Brain microvascular endothelial cell (primary cell): Measurements from ENCODE around the gene RPS21.
A peak's percentile ranks its signal among the peaks of the same experiment; 100 is the strongest.

Experiments used
- DNase-seq: peaks from one replicate; pipeline ENCODE4 v3.0.0-alpha.2; 2020
- H3K27ac ChIP-seq: fragments of 250-450 bp; sonication (Bioruptor Pico); 2 replicates; pipeline ENCODE4 v1.5.1; 2020; ENCODE audit warnings: mild to moderate bottlenecking, moderate library complexity
- H3K27me3 ChIP-seq: fragments of 250-450 bp; sonication (Bioruptor Pico); replicated peaks from 2 replicates; pipeline ENCODE4 v1.5.1; 2020; ENCODE audit warnings: mild to moderate bottlenecking
- H3K36me3 ChIP-seq: fragments of 250-450 bp; sonication (Bioruptor Pico); replicated peaks from 2 replicates; pipeline ENCODE4 v1.5.1; 2020; ENCODE audit warnings: mild to moderate bottlenecking
- H3K4me3 ChIP-seq: 2 replicates; pipeline ENCODE4 v1.5.1; 2011; ENCODE audit warnings: low read depth, mild to moderate bottlenecking, control low read depth, low read length, moderate library complexity
- CTCF ChIP-seq: IDR thresholded peaks from 2 replicates; pipeline ENCODE4 v1.5.1; 2011; ENCODE audit warnings: low read depth, mild to moderate bottlenecking, moderate library complexity, low read length, control low read depth, inconsistent platforms; ENCODE audit errors: missing control alignments
- in situ Hi-C: cut with HindIII; loops from 2 replicates; pipeline ENCODE4 v1.10.0; 2017; ENCODE audit warnings: low sequenced_read_pairs, low pct_ligation_motif_present

The RPS21 gene

DNA sequence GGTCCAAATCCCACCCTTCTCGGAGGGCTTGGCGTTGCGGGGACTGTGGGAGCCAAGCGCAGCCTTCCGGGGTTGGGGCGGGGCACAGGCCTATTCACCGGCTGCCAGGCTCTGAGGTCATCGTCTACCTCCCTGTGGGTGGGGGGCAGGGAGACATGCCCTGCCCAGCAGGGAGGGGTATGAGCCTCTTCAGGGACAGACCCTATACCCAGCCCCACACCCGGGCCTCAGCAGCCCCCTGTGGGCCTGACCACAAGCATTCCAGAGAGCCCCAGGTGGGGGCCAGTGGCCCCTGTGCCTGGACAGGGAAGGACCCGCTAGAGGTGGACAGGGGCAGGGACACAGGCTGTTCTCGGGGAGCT, 31.4 kb upstream of the RPS21 start:
- Histone ChIP-seq H3K27ac (peak overlapping the region; percentile 75), H3K27me3 (no peaks in the 10 kb centered on the region), H3K4me3 (no peak overlapping the region), H3K36me3 (peaks cover 22% of the 10 kb centered on the region)
- in situ Hi-C loops, result no loop called here
- no peak for TF ChIP-seq CTCF
- DNase-seq, result no peak

DNA sequence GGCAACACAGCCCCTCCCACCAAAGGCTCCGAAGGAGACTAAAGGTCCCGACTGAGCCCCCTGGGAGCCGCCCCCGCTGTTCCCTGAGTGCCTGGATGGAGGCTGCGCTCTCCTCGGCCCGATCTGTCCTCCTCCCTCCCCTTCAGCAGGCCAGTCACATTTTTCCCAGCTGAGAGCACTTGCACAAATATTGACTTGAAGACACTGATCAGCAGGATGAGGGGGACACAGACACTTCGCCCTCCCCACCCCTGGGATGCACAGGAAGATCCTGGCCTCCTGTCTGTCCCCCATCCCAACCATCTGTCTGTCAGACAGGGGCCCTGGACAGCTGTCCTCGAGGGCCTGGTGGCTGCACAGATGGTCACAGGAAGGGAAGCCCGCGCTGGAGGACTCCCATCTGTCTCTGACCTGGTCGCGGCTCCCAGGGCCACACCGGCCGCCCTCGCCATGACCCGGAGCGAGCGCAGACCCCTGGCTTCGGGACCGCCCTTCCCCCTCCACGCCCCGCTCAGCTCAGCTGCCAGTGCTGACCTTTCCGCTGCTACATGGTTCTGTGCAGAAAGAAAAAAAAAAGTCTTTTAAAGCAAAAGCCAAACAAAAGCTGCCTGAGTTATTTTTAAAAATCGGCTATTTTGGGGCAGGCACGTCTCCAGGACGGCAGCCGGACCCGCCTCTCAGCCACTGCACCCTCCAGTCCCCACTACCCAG, 30.9 kb upstream of the RPS21 start:
- TF ChIP-seq CTCF, result no peak
- in situ Hi-C loops, result no loop called here
- peak; percentile 55 for DNase-seq
- H3K4me3 ChIP-seq, result no peak overlapping the region
- H3K27ac ChIP-seq, result peak overlapping the region; percentile 75
- H3K36me3 ChIP-seq, result peaks cover 16% of the 10 kb centered on the region
- no peaks in the 10 kb centered on the region for H3K27me3 ChIP-seq

DNA sequence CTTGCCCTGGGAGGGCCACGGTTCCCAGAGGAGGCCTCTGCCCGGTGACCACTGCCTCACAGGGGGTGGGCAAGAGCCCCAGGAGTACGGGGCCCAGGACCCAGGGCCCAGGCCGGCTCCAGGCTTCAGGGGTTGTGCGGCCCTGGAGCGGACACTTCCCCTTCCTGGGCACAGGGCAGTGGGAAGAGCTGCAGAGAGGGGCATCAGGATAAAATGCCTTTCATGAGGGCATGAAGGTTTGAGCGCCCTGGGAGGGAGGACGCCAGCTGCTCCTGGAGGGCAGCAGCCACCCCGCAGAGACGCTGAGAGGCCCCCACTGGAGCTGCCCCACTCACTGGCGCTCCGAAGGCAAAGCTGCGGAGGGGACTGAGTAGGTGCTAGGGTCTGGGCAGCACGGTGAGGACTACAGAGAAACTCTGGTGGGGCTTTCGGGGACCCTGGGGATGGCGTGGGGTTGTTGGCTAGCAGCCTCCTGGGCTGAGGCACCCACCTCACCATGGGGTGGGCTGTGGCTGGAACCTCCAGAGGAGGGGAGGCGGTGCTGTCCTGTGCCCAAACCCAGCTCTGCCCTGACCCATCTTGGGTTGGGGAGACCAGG, 30.2 kb upstream of the RPS21 start:
- in situ Hi-C loops, result no loop called here
- TF ChIP-seq CTCF, result no peak
- H3K36me3 ChIP-seq, result peaks cover 12% of the 10 kb centered on the region

DNA sequence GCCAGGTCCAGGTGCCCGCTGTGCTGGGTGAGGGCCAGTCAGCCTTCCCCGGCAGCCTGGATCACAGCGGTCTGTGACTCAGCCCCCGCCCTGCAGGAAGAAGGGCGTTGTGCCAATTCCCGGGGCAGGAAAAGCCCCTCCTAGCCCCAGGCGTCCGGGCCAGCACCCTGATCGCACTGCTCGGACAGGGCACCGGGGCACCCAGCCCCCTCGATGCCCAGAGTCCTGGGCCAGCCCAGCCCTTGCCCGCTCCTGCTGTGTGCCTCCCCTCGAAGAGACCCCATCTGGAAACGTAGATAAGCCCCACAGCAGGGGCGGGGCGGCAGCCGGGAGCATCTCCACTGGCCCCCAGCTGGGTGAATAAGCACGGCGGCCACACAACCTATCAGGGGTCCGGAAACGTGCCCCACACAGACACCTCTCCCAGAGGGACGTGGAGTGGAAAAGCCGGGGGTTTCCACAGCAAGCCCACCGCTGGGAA, 29.7 kb upstream of the RPS21 start:
- peak; percentile 64 for DNase-seq
- Histone ChIP-seq H3K27me3 (no peaks in the 10 kb centered on the region), H3K4me3 (no peak overlapping the region), H3K36me3 (peaks cover 6% of the 10 kb centered on the region), H3K27ac (peak overlapping the region; percentile 75)
- TF ChIP-seq CTCF, result no peak
- in situ Hi-C loops, result no loop called here

More for the DNA sequence above, 30.2 kb upstream of the RPS21 start:
- DNase-seq, result no peak
- Histone ChIP-seq H3K27me3 (no peaks in the 10 kb centered on the region), H3K27ac (peak overlapping the region; percentile 75), H3K4me3 (no peak overlapping the region)

DNA sequence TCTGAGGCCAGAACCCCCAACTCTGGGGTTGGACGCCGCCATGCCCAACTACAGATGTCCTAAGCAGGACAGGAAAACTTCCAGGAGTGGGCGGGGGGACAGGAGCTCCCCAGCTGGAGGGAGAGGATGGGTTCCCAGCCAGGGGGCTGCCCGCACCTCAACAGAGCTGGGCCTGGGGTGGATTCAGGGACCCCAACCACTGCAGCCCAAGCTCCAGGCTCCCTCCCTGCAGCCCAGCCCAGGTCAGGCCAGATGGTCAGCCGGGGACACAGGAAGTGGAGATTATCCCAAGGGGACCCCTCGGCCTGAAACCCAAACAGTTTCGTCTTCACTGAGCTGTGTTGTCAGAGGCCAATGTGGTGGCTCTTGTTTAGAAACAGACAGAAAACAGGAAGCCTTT, 29.2 kb upstream of the RPS21 start:
- Histone ChIP-seq H3K27ac (peak overlapping the region; percentile 75), H3K36me3 (peaks cover 2% of the 10 kb centered on the region), H3K27me3 (no peaks in the 10 kb centered on the region), H3K4me3 (no peak overlapping the region)
- no peak for DNase-seq
- no peak for TF ChIP-seq CTCF
- in situ Hi-C loops, result no loop called here
